ENCODE results near the gene ZNF660. TPM values are rescaled to one million over a fixed set of nuclear protein-coding genes. Genes with fewer than 3 reads are reported as not detected.

The ZNF660 gene
- total and polyA plus RNA-seq, 10 of the 15 experiments (the other 5 are each of a cell fraction or from before 2014, with no cell fraction given), result 0.62 to 2.6 (median 1.7) TPM

DNA sequence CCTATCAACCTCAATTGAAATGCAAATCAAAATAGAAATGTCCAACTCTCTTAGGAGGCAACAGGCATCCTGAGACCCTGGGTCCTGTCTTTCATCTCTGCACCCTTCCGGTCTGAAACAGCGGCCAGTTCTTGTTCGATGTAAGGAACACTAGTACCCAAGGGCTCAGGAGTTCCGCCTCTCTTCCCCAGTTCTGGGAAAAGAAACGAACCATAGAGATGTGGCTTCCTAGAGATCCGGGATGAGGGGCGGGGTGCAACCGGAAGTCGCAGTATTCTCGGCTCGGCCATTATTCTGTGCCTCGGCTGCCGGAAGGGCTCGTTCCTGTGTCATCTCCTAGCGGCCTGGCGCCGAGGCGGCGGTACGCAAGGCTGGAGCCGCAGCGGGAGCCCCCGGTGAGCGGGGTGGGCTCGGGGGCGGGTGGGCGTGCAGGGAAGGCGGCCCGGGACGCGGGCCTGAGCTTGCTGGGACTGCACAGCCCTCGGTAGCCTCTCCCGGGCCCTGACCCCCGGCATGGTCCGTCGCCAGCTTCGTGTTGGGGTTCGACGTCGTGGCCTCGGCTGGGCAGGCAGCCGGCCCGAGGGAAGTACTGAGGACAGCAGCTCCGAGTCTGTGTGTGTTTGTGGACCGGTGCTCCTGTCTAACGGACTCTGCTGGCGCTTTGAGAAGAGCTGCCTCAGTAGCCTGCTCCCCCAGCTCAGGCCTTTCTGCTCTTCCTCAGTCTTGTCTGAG lies 40.2 kb downstream of the ZNF660 start, which contains the start of gene ZNF197 (continued):
- TF ChIP-seq, protein P1, sequence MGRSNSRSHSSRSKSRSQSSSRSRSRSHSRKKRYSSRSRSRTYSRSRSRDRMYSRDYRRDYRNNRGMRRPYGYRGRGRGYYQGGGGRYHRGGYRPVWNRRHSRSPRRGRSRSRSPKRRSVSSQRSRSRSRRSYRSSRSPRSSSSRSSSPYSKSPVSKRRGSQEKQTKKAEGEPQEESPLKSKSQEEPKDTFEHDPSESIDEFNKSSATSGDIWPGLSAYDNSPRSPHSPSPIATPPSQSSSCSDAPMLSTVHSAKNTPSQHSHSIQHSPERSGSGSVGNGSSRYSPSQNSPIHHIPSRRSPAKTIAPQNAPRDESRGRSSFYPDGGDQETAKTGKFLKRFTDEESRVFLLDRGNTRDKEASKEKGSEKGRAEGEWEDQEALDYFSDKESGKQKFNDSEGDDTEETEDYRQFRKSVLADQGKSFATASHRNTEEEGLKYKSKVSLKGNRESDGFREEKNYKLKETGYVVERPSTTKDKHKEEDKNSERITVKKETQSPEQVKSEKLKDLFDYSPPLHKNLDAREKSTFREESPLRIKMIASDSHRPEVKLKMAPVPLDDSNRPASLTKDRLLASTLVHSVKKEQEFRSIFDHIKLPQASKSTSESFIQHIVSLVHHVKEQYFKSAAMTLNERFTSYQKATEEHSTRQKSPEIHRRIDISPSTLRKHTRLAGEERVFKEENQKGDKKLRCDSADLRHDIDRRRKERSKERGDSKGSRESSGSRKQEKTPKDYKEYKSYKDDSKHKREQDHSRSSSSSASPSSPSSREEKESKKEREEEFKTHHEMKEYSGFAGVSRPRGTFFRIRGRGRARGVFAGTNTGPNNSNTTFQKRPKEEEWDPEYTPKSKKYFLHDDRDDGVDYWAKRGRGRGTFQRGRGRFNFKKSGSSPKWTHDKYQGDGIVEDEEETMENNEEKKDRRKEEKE (IDR thresholded peaks at IDR 0.05), result no peak
- TF ChIP-seq MYB (IDR thresholded peaks at IDR 0.05; ENCODE audit: borderline replicate concordance, low read depth, low read length) (no peak), ATF7 (IDR thresholded peaks at IDR 0.05; ENCODE audit: low read depth) (0 out of 2 replicates have a peak, but pooled peaks have one; percentile 24), BACH1 (IDR thresholded peaks at IDR 0.05; ENCODE audit: borderline replicate concordance) (no peak), CBFB (IDR thresholded peaks at IDR 0.05; ENCODE audit: low read depth) (0 out of 2 replicates have a peak, but pooled peaks have one; percentile 42), FOXK2 (IDR thresholded peaks at IDR 0.05) (no peak), BCL11A (IDR thresholded peaks at IDR 0.05; ENCODE audit: low read depth, low read length) (no peak), BRCA1 (IDR thresholded peaks at IDR 0.05; ENCODE audit: low read depth, low read length) (no peak; the same call in 1 of the 2 replicates)
- TF ChIP-seq, protein P2, sequence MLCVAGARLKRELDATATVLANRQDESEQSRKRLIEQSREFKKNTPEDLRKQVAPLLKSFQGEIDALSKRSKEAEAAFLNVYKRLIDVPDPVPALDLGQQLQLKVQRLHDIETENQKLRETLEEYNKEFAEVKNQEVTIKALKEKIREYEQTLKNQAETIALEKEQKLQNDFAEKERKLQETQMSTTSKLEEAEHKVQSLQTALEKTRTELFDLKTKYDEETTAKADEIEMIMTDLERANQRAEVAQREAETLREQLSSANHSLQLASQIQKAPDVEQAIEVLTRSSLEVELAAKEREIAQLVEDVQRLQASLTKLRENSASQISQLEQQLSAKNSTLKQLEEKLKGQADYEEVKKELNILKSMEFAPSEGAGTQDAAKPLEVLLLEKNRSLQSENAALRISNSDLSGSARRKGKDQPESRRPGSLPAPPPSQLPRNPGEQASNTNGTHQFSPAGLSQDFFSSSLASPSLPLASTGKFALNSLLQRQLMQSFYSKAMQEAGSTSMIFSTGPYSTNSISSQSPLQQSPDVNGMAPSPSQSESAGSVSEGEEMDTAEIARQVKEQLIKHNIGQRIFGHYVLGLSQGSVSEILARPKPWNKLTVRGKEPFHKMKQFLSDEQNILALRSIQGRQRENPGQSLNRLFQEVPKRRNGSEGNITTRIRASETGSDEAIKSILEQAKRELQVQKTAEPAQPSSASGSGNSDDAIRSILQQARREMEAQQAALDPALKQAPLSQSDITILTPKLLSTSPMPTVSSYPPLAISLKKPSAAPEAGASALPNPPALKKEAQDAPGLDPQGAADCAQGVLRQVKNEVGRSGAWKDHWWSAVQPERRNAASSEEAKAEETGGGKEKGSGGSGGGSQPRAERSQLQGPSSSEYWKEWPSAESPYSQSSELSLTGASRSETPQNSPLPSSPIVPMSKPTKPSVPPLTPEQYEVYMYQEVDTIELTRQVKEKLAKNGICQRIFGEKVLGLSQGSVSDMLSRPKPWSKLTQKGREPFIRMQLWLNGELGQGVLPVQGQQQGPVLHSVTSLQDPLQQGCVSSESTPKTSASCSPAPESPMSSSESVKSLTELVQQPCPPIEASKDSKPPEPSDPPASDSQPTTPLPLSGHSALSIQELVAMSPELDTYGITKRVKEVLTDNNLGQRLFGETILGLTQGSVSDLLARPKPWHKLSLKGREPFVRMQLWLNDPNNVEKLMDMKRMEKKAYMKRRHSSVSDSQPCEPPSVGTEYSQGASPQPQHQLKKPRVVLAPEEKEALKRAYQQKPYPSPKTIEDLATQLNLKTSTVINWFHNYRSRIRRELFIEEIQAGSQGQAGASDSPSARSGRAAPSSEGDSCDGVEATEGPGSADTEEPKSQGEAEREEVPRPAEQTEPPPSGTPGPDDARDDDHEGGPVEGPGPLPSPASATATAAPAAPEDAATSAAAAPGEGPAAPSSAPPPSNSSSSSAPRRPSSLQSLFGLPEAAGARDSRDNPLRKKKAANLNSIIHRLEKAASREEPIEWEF (IDR thresholded peaks at IDR 0.05; ENCODE audit: insufficient replicate concordance, low read depth, low read length), result no peak
- TF ChIP-seq, protein P3, sequence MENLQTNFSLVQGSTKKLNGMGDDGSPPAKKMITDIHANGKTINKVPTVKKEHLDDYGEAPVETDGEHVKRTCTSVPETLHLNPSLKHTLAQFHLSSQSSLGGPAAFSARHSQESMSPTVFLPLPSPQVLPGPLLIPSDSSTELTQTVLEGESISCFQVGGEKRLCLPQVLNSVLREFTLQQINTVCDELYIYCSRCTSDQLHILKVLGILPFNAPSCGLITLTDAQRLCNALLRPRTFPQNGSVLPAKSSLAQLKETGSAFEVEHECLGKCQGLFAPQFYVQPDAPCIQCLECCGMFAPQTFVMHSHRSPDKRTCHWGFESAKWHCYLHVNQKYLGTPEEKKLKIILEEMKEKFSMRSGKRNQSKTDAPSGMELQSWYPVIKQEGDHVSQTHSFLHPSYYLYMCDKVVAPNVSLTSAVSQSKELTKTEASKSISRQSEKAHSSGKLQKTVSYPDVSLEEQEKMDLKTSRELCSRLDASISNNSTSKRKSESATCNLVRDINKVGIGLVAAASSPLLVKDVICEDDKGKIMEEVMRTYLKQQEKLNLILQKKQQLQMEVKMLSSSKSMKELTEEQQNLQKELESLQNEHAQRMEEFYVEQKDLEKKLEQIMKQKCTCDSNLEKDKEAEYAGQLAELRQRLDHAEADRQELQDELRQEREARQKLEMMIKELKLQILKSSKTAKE (IDR thresholded peaks at IDR 0.05; ENCODE audit: low read depth, poor library complexity, severe bottlenecking), result peak; percentile 47
- TF ChIP-seq, protein P4, sequence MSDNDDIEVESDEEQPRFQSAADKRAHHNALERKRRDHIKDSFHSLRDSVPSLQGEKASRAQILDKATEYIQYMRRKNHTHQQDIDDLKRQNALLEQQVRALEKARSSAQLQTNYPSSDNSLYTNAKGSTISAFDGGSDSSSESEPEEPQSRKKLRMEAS (IDR thresholded peaks at IDR 0.05; ENCODE audit: low read depth, low read length), result no peak
- TF ChIP-seq, protein P5, sequence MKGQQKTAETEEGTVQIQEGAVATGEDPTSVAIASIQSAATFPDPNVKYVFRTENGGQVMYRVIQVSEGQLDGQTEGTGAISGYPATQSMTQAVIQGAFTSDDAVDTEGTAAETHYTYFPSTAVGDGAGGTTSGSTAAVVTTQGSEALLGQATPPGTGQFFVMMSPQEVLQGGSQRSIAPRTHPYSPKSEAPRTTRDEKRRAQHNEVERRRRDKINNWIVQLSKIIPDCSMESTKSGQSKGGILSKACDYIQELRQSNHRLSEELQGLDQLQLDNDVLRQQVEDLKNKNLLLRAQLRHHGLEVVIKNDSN (IDR thresholded peaks at IDR 0.05; ENCODE audit: borderline replicate concordance, extremely low read length, insufficient read depth, low read depth, low read length), result no peak
- TF ChIP-seq, protein P6, sequence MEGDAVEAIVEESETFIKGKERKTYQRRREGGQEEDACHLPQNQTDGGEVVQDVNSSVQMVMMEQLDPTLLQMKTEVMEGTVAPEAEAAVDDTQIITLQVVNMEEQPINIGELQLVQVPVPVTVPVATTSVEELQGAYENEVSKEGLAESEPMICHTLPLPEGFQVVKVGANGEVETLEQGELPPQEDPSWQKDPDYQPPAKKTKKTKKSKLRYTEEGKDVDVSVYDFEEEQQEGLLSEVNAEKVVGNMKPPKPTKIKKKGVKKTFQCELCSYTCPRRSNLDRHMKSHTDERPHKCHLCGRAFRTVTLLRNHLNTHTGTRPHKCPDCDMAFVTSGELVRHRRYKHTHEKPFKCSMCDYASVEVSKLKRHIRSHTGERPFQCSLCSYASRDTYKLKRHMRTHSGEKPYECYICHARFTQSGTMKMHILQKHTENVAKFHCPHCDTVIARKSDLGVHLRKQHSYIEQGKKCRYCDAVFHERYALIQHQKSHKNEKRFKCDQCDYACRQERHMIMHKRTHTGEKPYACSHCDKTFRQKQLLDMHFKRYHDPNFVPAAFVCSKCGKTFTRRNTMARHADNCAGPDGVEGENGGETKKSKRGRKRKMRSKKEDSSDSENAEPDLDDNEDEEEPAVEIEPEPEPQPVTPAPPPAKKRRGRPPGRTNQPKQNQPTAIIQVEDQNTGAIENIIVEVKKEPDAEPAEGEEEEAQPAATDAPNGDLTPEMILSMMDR (IDR thresholded peaks at IDR 0.05 in 2 of 3, conservative IDR thresholded peaks at IDR 0.05 in 1 of 3; ENCODE audit: control insufficient read depth in 2 of 3, extremely low read depth in 1 of 3, insufficient read depth in 1 of 3, low read depth in 3 of 3, low read length in 3 of 3), result peak in 2 of 3 experiments; percentile 2 to 10; a peak in 1 of 6 replicates
